HTERT RPE-1 (cell line): Measurements from ENCODE around the gene TCP10L.
"Not testable (repeated sequence)": the region's sequence is repeated elsewhere in the genome, so short reads cannot be mapped to it uniquely, and the experiment has no call there.

Source experiments
- in situ Hi-C: fragments of 300-500 bp; cut with MboI; formaldehyde crosslinking; loops from 4 replicates; pipeline ENCODE4 v1.14.3; 2020; ENCODE audit warnings: low sequenced_read_pairs

The TCP10L gene

GRCh38 chr21:32585042-32585710 lies at the start of gene TCP10L:
TCP10L (minus strand) TSS chr21:32585523; CDS start chr21:32584304, 1,219 bp downstream.
- in situ Hi-C loops = loop anchor here (25.0 kb wide), 1 partner anchor 173 kb away; the partner anchor contains the start of gene EVA1C

DNA sequence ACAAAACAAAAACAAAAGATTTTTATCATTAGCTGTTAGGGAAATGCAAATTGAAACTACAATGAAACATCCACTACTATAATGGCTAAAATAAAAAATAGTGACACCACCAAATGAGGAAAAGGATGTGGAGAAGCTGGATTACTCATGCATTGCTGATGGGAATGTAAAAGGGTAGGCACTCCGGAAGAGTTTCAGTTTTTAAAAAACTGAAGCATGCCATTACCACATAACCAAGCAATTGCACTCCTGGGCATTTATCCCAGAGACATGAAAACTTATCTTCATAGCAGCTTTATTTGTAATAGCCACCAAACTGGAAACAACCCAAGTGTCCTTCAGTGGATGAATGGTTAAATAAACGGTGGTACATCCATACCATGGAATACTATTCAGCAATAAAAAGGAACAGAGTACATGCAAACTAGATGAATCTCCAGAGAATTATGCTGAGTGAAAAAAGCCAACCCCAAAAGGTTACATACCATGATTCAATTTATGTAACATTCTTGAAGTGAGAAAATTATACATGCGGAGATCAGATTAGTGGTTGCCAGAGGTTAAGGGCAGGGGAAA lies 41.4 kb upstream of the TCP10L start:
- in situ Hi-C loops = no loop called here

DNA sequence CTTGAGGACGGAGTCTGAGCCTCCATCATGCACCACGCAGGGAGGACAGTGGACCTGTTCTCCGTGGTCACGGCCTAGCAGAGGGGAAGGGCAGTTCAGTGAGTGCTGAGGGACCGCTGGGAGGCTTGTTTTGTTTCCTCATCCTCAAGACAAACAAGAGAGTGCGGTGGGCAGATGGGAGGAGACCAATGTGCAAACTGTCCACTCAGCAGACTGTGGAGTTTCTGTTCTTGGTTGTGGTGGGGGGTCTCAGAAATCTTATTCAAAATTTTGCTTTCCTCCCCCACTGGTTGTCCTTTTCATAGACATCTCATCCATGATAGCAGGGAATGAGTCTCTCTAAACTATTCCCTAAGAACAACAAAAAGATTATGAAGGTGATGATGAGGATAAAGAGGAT lies 32.9 kb upstream of the TCP10L start:
- in situ Hi-C loops = not testable (repeated sequence)

DNA sequence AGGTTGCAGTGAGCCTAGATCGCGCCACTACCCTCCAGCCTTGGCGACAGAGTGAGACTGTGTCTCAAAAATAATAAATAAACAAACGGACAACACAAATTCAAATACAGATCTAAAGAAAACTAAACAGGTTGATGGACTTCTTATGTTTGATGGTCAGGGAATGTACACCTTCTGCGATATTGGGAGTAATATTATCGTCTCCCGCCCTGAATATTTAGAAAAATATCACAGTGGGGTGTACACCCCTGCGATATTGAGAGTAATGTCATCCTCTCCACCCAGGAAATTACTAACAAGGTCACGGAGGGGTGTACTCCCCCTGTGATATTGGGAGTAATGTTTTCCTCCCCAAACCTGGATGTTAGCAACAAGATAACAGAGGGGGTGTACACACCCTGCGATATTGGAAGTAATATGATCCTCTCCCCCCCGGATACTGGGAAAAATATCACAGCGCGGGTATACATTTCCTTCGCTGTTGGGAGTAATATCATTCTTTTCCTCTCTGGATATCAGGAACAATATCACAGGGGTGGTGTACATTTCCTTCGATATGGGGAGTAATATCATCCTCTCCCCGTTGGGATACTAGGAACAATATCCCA lies 28.2 kb upstream of the TCP10L start:
- in situ Hi-C loops = no loop called here

GRCh38 chr21:32612999-32613337 lies 27.6 kb upstream of the TCP10L start:
- in situ Hi-C loops = no loop called here

GRCh38 chr21:32612075-32612998 lies 27.0 kb upstream of the TCP10L start, which contains the start of gene CFAP298:
CFAP298 (minus strand) TSS chr21:32612377; CDS start chr21:32612243, 134 bp downstream.
- in situ Hi-C loops = no loop called here

DNA sequence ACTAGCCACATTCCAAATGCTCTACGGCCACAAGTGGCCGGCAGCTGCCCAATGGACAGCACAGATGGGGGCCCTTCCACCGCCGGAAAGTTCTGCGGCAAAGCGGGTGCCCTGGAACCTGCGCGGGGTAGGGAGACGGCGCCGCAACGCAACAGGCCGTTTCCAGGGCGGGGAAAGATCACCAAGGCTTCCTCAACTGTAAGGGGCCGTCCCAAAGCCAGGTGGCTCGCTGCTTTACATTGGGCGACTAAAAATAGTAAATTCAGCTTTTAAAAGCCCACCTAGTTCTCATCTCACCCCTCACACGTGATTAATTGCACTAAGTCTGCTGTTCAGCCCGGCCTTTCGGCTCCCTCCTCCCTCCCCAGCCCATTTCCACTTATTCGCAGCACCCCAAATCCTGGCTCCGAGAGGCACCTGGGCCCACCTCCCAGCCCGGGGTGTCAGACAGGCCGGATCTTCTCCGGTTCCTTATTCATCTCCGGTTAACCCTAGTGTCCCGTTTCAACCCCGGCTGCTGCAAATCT lies 26.2 kb upstream of the TCP10L start:
- in situ Hi-C loops = no loop called here

DNA sequence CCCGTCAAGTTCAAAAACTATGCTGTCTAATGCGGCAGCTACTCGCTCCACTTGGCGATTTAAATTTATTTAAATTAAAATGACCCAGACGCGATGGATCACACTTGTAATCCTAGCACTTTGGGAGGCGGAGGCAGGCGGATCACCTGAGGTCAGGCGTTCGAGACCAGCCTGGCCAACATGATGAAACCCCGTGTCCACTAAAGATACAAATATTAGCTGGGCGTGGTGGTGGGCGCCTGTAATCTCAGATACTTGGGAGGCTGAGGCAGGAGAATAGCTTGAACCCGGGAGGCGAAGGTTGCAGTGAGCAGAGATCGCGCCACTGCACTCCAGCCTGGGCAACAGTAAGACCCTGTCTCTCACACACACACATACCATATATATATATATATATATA lies 25.6 kb upstream of the TCP10L start:
- in situ Hi-C loops = not testable (repeated sequence)

DNA sequence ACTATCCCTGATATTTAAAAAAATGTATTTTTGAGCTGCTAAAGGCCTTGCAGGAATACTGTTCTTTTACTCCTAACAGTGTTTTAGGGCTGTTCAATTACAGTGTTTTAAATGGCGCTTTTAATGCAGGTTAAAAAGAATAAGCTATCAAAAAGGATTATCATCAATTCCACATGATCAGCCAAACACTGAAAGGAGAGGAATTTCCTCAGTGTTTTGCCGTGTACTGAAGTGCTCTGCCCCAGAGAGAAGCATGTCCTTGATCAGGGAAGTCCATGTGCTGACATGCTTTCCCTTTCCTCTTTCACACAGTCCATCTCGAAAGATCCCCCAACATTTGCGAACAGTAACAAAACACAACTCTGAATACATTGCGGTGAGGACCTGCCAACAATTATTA lies 23.5 kb upstream of the TCP10L start:
- in situ Hi-C loops = no loop called here

GRCh38 chr21:32605469-32605868 lies 20.1 kb upstream of the TCP10L start:
- in situ Hi-C loops = no loop called here

DNA sequence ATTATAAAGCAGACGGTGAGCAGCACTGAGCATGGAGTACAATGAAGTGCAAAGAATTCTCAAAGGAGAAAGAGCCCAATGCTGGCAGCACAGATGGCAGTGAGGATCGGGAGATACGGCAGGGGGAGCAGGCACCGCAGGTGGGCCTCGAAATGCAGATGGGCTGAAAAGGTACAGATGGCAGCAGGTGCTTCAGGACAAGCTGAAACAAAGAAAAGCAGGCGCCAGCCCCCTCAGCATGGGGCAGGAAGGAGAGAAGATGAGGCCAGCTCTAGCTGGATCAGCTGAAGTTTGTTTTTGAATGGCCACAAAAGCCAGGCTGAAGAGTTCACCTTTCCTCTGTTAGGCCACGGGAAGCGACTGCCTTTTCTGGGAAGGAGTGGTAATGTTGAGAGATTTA lies 19.1 kb upstream of the TCP10L start:
- in situ Hi-C loops = no loop called here

DNA sequence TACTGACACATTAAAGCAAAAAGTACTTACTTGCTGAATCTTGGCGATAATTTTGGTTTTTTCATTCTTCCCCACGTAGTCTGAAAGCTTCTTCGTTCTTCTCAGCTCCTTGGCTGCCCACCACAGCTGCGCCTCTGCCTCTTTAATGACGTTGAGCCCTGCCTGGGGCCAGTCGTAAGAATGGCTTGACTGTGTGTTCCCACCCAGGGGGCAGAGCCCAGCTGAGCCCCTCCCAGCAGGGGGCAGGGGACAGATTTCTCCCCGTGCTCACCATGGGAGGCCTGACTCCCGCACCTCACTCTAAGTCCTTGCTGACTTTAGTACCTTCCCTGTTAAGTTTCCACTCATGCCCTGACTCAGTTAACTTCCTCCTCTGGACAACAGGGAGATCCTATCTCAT lies 17.8 kb upstream of the TCP10L start:
- in situ Hi-C loops = no loop called here

DNA sequence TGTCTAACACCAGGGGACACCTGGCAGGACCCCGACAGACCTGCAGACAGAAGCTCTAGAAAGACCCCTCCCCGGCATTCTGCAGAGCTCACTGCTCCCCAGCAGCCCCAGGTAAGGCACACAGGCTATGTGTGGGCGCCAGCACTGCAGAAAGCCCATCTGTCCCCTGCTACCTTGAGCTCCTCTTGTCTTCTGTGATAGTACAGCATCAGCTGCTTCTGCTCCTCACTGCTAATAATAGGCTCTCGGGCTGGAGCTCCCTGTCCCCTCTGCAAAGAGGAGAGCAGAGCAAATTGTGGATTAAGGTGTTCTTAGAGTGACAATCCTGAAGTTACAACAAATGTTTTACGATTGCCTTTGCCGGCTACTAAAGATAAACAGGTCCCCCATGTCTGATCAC lies 16.8 kb upstream of the TCP10L start:
- in situ Hi-C loops = no loop called here

DNA sequence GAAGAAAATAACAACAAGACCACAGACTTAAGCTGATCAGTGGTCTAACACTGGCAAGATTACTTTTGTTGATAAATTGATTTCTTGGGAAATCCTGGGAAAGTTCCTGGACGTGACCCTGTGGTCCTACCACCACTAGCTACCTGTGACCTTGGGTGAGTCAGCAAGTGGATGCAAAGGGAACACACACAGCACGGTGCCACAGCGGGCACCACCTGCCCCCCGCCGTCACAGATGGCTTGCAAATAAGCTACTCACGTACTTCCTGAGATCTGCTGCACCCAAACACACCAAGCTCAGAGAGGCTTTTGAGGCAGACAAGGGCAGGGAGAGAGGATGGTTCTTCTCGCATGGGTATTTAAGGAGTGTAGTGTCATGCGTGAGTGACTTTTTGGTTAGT lies 14.2 kb upstream of the TCP10L start:
- in situ Hi-C loops = loop anchor here (25.0 kb wide), 1 partner anchor 187 kb away; the partner anchor contains the start of gene EVA1C

DNA sequence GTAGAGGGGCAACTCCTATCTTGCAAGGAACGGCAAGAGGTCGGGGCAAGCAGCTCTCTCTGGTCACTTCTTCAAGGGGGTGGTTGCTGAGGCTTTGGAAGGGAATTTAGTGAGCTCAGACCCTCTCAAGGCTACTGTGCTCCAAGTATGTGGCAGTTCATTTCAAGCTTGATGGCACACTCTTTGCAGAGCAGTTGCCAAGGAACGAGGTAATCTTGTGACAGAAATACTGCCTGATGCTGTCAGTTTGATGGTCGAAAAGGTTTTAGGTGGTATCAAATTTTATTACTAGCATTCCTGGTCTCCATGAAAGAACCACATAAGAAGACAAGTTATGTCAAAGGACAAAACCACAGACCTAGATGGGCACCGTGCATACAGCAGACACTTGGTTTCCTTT lies 13.8 kb upstream of the TCP10L start:
- in situ Hi-C loops = loop anchor here (25.0 kb wide), 1 partner anchor 187 kb away; the partner anchor contains the start of gene EVA1C

DNA sequence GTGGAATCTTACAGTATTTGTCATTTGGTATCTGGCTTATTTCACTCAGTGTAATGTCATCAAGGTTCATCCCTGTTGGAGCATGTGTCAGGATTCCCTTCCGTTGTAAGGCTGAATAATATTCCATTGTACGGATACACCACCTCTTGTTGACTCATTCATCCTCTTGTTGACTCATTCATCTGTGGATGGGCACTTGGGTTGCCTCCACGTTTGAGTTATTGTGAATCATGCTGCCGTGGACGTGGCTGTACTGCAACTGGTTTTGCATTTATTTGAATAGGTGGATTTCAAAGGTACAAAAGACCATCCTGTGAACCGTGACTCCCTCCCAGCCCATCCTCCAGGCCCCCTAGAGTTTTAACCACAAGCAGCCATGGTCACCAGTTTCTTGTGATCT lies 11.9 kb upstream of the TCP10L start:
- in situ Hi-C loops = loop anchor here (25.0 kb wide), 1 partner anchor 185 kb away; the partner anchor contains the start of gene EVA1C

DNA sequence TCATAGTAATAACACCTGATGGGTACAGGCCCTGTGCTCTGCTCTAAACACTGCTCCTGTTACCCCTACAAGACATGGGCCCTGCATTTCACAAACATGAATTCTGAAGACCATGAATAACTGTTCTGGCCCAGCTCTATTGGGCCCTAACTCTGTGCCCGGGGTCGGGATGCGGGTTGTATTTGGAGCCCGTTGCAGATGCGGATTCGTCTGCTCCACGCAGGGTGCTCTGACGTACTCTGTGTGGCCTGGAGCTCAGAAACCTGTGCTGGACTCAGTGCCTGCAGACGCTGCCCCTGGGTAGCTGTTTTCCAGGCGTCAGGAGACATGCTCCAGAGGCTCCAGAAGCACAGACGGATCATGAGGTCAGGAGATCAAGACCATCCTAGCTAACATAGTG lies 10.1 kb upstream of the TCP10L start:
- in situ Hi-C loops = loop anchor here (25.0 kb wide), 1 partner anchor 183 kb away; the partner anchor contains the start of gene EVA1C

GRCh38 chr21:32593690-32594089 lies 8.4 kb upstream of the TCP10L start:
- in situ Hi-C loops = loop anchor here (25.0 kb wide), 1 partner anchor 181 kb away; the partner anchor contains the start of gene EVA1C

- in situ Hi-C loops = loop anchor here (25.0 kb wide), 1 partner anchor 181 kb away; the partner anchor contains the start of gene EVA1C
Measured at GRCh38 chr21:32592929-32593502, 7.7 kb upstream of the TCP10L start.

- in situ Hi-C loops = loop anchor here (25.0 kb wide), 1 partner anchor 178 kb away; the partner anchor contains the start of gene EVA1C
Measured at GRCh38 chr21:32590130-32590529, 4.8 kb upstream of the TCP10L start.
